ENCODE measurements around the gene DAB1. TPM values are rescaled to one million over a fixed set of nuclear protein-coding genes. Genes with fewer than 3 reads are reported as not detected.

Gene DAB1
- total and polyA plus RNA-seq, 2 of the 8 experiments (the other 6 are each of a cell fraction or from before 2014, with no cell fraction given): 4.4 to 11.8 TPM

- H2BK120ac ChIP-seq (replicated peaks; ENCODE audit: low read depth, low read length): no peak overlapping the region
- H3K27me3 ChIP-seq (replicated peaks in 1 of 4; ENCODE audit: control insufficient read depth in 3 of 4, extremely low read depth in 1 of 4, insufficient read depth in 3 of 4, low read length in 3 of 4): peaks cover 0 to 1% (median 0%) of the 10 kb centered on the region in 4 experiments; a peak in 1 of 7 replicates
- no peaks in the 10 kb centered on the region for H3K36me3 ChIP-seq (ENCODE audit: control insufficient read depth in 2 of 4, insufficient read depth in 4 of 4, low read length in 3 of 4)
- no peaks in the 10 kb centered on the region for H3K79me1 ChIP-seq (ENCODE audit: low read depth, low read length)
- no peak overlapping the region for H3K14ac ChIP-seq (ENCODE audit: insufficient read length)
- no peak overlapping the region for H4K8ac ChIP-seq (ENCODE audit: extremely low read depth, insufficient read depth, low read length)
- H3K56ac ChIP-seq (replicated peaks; ENCODE audit: insufficient read length, low read depth, low read length): no peak overlapping the region
- H2AFZ ChIP-seq (ENCODE audit: low read length): no peak overlapping the region
- no peak overlapping the region for H3K4ac ChIP-seq (replicated peaks; ENCODE audit: insufficient read length, low read depth, low read length)
- no peaks in the 10 kb centered on the region for H3K4me1 ChIP-seq (replicated peaks in 1 of 4; ENCODE audit: control insufficient read depth in 3 of 4, insufficient read depth in 4 of 4, low read length in 3 of 4)
- WGBS, 2 experiments (ENCODE audit: extremely low coverage in 1 of 2, insufficient coverage in 1 of 2, insufficient read length in 1 of 2, insufficient replicate concordance in 2 of 2, low coverage in 1 of 2, low lambda C conversion rate in 2 of 2, missing lambda C conversion rate in 1 of 2): 85% methylated on average over 4 of the region's 4 CpGs; no CpG with 5 or more reads in 1 of the 2 experiments
- no peak overlapping the region for H3K23ac ChIP-seq (ENCODE audit: insufficient read length)
- H2BK12ac ChIP-seq (ENCODE audit: low read depth, low read length): no peak overlapping the region
- no peak overlapping the region for H2AK5ac ChIP-seq (ENCODE audit: low read depth, low read length)
- DNase-seq (ENCODE audit: low read depth in 1 of 2, low spot score in 2 of 2): no peak
- no peak for FAIRE-seq
- no peaks in the 10 kb centered on the region for H3K23me2 ChIP-seq (ENCODE audit: low read depth, low read length)
- H2BK5ac ChIP-seq (ENCODE audit: low read depth, low read length): no peak overlapping the region
- no peaks in the 10 kb centered on the region for H3K9me3 ChIP-seq (ENCODE audit: insufficient read depth in 2 of 2, low read depth in 1 of 2, low read length in 1 of 2)
- H3K4me3 ChIP-seq (ENCODE audit: extremely low read depth in 1 of 4, insufficient read depth in 2 of 4, low read depth in 3 of 4, low read length in 4 of 4): no peak overlapping the region
- no peak overlapping the region for H3K9ac ChIP-seq (replicated peaks in 1 of 4; ENCODE audit: extremely low read depth in 1 of 4, low read depth in 3 of 4, low read length in 3 of 4)
- CTCF ChIA-PET (ENCODE audit: partially characterized antibody): interaction anchor here (1.7 kb wide), 1 partner anchor 11 kb away, joined by 4 read pairs; no protein-coding TSS in a partner anchor
- no peak overlapping the region for H3K18ac ChIP-seq (ENCODE audit: extremely low read depth, low read length)
- H4K20me1 ChIP-seq (replicated peaks in 1 of 2; ENCODE audit: control insufficient read depth in 1 of 2, insufficient read depth in 2 of 2, low read length in 2 of 2): no peaks in the 10 kb centered on the region
- POLR2A ChIA-PET (ENCODE audit: partially characterized antibody): no interaction called here
- H4K5ac ChIP-seq (ENCODE audit: insufficient read length, low read depth, low read length): no peak overlapping the region
- H4K91ac ChIP-seq (replicated peaks; ENCODE audit: insufficient read length, low read length): no peak overlapping the region
- H2BK15ac ChIP-seq (ENCODE audit: low read length): no peak overlapping the region
- no peaks in the 10 kb centered on the region for H3K79me2 ChIP-seq (ENCODE audit: control insufficient read depth in 1 of 2, insufficient read depth in 2 of 2, low read length in 2 of 2)
- no peak overlapping the region for H3K27ac ChIP-seq (ENCODE audit: low read depth, low read length)
- no peak overlapping the region for H2BK20ac ChIP-seq (ENCODE audit: low read length)
- no peak overlapping the region for H3K4me2 ChIP-seq (ENCODE audit: insufficient read depth in 1 of 2, low read depth in 2 of 2, low read length in 2 of 2)
- no peak for TF ChIP-seq E2F6 (IDR thresholded peaks at IDR 0.05)
- no peak for TF ChIP-seq MAFK (IDR thresholded peaks at IDR 0.05; ENCODE audit: low read depth, low read length)
- no peak for TF ChIP-seq CREB1 (IDR thresholded peaks at IDR 0.05)
- no peak for TF ChIP-seq POLR2A (IDR thresholded peaks at IDR 0.05; ENCODE audit: control extremely low read depth in 1 of 2, low read depth in 2 of 2, low read length in 2 of 2)
- no peak for TF ChIP-seq SIRT6 (IDR thresholded peaks at IDR 0.05; ENCODE audit: low read length)
- no peak for TF ChIP-seq ZNF274 (IDR thresholded peaks at IDR 0.05; ENCODE audit: borderline replicate concordance, extremely low read depth, low read length)
- TF ChIP-seq ASH2L (IDR thresholded peaks at IDR 0.05; ENCODE audit: low read length): no peak
- TF ChIP-seq TAF7 (optimal IDR thresholded peaks at IDR 0.05; ENCODE audit: borderline replicate concordance, low read depth, low read length): no peak
- no peak for TF ChIP-seq CTCF (IDR thresholded peaks at IDR 0.05; ENCODE audit: control extremely low read depth in 1 of 3, insufficient read depth in 1 of 3, low read depth in 1 of 3, low read length in 3 of 3)
- TF ChIP-seq MAX (IDR thresholded peaks at IDR 0.05): no peak
- TF ChIP-seq CHD2 (IDR thresholded peaks at IDR 0.05; ENCODE audit: low read length): no peak
Observed at GRCh38 chr1:57118948-57119603, 304.8 kb downstream of the DAB1 start.

All from H1 (cell line).